Heart left ventricle (tissue), 13 donors: Measurements from ENCODE around the gene ATP6V1B1.

ENCODE experiments used
- POLR2A ChIP-seq, 2 donors: fragments of 450-650 bp; IDR thresholded peaks; one replicate each; pipeline ENCODE4 v1.6.1; 2017; ENCODE audit warnings: antibody characterized with exemption in 2 of 2, mild to moderate bottlenecking in 2 of 2, moderate library complexity in 2 of 2
- TF ChIP-seq, protein P1 (sequence below), 12 donors: fragments of 200-600 bp; sonication (generic) in 4 of 12; IDR thresholded peaks; one replicate each; pipeline versions ENCODE4 v1.5.0 to v1.8.0; 2018 to 2022; ENCODE audit warnings: antibody characterized with exemption in 12 of 12, mild to moderate bottlenecking in 5 of 12
- donor health status: ischemic (EF 13 %, LVEDD 7.1; RV severe dilation, severe dysfunction).
- donor health status: DM: no; HTN: yes; CAD: no.
- donor health status: DM: no; HTN: no; CAD: no.
- donor health status: ischemic (EF 25% LVEDD 6.9; RV normal size, moderate dysfunction).
- donor health status: ischemic (EF 25% LVEDD 5.7; RV mildly dilated, moderate dysfunction).
- donor health status: ischemic (EF 35%, LVEDD 5.7; RV mildly dilated, moderate dysfunction).
- donor health status: nonischemic (EF 11% LVEDD 7.7; RV severe dilation, severe dysfunction).
- donor health status: DM: yes; HTN: yes; CAD: no.
- donor health status: PGD.
- donor health status: ischemic (EF 29% LVEDD 5.4; RV normal size, mild dysfunction).
- donor health status: nonischemic (EF 23%, LVEDD 6.1; RV moderate dilation, normal function).

DNA sequence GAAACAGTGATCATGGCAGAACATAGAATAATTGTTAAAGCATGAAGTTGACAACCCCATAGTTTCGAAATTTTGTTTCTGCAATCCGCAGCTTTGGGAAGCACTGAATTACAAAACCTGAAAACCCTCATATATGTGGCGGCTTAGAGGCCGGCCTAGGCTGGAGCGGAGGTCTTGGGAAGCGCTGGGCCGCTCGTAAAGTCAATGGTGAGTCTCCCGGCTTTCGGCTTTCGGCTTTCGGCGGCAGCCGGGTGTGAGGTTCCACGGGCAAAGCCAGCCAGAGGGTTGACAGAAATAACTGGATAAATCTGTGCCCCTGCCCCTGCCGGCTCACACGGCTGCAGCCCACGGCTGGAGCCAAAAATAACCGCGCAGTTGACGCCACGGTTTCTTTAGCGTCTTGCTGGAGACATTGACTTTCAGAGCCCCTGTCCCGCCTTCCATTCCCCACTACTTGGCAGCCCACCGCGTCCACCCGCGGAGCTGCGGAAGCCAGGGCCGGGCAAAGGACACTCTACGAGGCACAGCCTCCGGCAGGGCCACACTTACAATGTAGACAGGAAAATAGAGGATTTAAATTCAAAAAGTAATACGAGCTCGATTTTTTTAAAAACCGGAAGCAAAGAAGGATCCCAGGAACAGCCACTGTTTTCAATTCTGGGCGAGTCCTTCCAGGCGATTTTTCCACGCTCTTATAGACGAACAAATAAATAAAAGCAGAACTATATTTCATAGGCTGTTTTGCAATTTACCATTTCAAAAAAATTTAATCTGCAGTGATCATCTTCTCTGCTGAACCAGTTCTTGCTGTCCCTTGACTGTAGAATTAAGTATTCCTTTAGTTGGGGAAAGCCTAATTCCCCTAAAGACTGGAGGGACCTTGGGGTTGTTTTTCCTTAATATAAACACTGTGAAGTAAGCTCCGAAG, 28.3 kb upstream of the ATP6V1B1 start:
- TF ChIP-seq, protein P1, sequence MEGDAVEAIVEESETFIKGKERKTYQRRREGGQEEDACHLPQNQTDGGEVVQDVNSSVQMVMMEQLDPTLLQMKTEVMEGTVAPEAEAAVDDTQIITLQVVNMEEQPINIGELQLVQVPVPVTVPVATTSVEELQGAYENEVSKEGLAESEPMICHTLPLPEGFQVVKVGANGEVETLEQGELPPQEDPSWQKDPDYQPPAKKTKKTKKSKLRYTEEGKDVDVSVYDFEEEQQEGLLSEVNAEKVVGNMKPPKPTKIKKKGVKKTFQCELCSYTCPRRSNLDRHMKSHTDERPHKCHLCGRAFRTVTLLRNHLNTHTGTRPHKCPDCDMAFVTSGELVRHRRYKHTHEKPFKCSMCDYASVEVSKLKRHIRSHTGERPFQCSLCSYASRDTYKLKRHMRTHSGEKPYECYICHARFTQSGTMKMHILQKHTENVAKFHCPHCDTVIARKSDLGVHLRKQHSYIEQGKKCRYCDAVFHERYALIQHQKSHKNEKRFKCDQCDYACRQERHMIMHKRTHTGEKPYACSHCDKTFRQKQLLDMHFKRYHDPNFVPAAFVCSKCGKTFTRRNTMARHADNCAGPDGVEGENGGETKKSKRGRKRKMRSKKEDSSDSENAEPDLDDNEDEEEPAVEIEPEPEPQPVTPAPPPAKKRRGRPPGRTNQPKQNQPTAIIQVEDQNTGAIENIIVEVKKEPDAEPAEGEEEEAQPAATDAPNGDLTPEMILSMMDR (IDR thresholded peaks at IDR 0.05), result no peak
- no peak for TF ChIP-seq POLR2A (IDR thresholded peaks at IDR 0.05)
